ENCODE results near the gene DYNC2LI1. TPM values are rescaled to one million over a fixed set of nuclear protein-coding genes. Genes with fewer than 3 reads are reported as not detected.

Gene DYNC2LI1
- total and polyA plus RNA-seq, 5 experiments from 2014 or later, result 4.9 to 6.7 (median 5.8) TPM

DNA sequence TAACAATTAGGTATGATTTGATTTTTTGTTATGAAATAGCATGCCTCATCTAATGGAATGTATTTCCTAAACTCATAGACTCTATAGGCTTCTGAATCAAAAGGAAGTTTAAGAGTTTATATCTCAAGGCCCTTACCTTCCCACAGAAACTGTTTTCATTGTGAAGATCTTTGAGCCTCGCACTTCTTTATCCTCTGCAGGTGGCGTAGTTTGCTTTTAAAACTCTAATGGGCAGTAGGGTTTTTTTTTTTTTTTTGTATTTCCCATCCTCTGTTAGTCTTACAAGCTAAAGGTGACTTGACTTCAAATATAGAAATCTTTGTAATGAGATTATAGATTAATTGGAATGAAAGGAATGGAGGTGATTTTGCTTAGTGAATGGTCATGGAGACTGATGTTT is 28.3 kb downstream of the DYNC2LI1 start:
- peaks cover 0 to 19% (median 12%) of the 10 kb centered on the region in 3 donors for H3K36me3 Mint-ChIP-seq
- POLR2A ChIA-PET, result no interaction called here
- no peak for ATAC-seq
- no peaks in the 10 kb centered on the region for H3K9me3 Mint-ChIP-seq
- H3K27ac Mint-ChIP-seq, result no peak overlapping the region
- no peaks in the 10 kb centered on the region for H3K4me1 Mint-ChIP-seq
- H3K27me3 Mint-ChIP-seq, result no peaks in the 10 kb centered on the region
- DNase-seq, result no peak
- no peak overlapping the region for H3K4me3 Mint-ChIP-seq

DNA sequence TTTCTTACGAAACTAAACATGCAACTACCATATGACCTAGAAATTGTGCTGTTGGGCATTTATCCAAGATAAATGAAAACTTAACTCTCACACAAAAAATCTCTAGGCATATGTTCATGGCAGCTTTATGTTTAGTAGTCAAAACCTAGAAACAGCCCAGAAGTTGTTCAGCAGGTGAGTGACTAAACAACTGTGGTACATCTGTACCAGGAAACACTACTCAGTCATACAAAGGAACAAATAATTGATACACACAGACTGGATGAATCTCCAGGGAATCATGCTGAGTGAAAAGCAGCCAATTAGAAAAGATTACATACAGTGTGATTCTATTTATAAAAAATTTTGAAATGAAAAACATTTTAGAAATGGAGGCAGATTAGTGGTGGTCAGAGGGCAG is 29.3 kb downstream of the DYNC2LI1 start:
- Mint-ChIP-seq H3K4me1 (no peaks in the 10 kb centered on the region), H3K27ac (no peak overlapping the region), H3K4me3 (no peak overlapping the region), H3K9me3 (no peaks in the 10 kb centered on the region), H3K27me3 (no peaks in the 10 kb centered on the region), H3K36me3 (peaks cover 0 to 25% (median 14%) of the 10 kb centered on the region in 3 donors)
- DNase-seq (no peak), ATAC-seq (no peak)
- POLR2A ChIA-PET, result no interaction called here

DNA sequence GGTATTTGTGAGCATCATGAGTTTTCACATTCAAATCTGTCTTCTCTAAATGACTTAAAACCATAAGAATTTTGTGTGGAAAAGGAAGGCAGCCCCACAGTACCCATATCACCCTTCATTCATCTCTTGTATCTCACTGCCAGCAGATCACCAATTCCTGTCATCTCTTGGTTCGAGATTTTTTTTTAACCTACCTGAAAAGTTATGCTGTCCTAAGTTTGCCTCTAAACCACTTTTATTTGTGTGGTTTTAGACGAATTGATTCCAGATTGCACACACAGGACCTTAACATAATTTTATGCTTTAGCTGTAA is 32.8 kb downstream of the DYNC2LI1 start:
- Mint-ChIP-seq H3K9me3 (no peaks in the 10 kb centered on the region), H3K4me3 (no peak overlapping the region), H3K27me3 (no peaks in the 10 kb centered on the region), H3K27ac (no peak overlapping the region), H3K36me3 (peaks cover 0 to 23% (median 17%) of the 10 kb centered on the region in 3 donors), H3K4me1 (no peaks in the 10 kb centered on the region)
- POLR2A ChIA-PET, result no interaction called here
- no peak for ATAC-seq
- DNase-seq, result no peak

DNA sequence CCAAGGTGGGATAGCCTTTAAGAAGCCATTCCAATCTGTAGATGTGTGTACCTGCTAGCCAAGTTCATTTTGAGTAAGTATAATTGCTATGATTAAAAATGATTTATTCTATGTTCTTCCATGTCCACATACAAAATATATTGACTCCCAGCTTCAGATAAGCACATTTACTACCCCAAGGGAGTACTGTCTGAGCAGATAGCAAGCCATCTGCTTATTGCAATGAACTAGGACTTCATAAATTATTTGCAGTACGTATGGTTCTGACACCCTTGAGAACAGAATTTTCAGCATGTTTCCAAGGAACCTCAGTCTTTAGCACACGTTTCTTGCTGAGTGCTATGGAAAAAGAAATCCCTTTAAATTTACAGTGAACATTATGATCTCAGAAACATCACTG is 36.6 kb downstream of the DYNC2LI1 start:
- H3K4me1 Mint-ChIP-seq, result peaks cover 0 to under 1% (median 0%) of the 10 kb centered on the region in 4 donors
- H3K9me3 Mint-ChIP-seq, result peaks cover 0 to 3% (median 0%) of the 10 kb centered on the region in 9 donors
- no peak overlapping the region for H3K4me3 Mint-ChIP-seq
- ATAC-seq, result no peak
- POLR2A ChIA-PET, result no interaction called here
- no peak overlapping the region for H3K27ac Mint-ChIP-seq
- H3K36me3 Mint-ChIP-seq, result peaks cover 2 to 15% (median 13%) of the 10 kb centered on the region in 3 donors
- DNase-seq, result no peak
- H3K27me3 Mint-ChIP-seq, result no peaks in the 10 kb centered on the region

DNA sequence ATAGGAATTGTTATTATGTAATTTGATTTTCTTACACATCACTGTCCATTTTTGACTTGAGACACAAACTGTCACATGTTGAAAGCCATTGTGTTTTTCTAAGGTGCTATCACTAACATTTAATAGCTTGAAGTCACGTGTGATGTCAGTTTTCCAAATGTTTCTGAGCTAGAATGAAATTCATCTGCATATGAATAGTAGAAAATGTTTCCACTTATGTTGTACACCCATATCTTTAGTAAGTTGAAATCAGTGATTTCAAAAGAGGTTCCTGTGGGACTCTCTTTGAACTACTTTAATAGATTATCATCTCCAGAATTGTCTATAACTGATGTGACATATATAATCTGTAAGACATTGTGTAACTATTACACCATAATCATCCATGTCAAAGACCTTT is 37.0 kb downstream of the DYNC2LI1 start:
- ATAC-seq, result no peak
- DNase-seq, result no peak
- Mint-ChIP-seq H3K4me1 (peaks cover 0 to 3% (median 0%) of the 10 kb centered on the region in 4 donors), H3K9me3 (peaks cover 0 to 7% (median 0%) of the 10 kb centered on the region in 9 donors), H3K27me3 (no peaks in the 10 kb centered on the region), H3K27ac (no peak overlapping the region), H3K4me3 (no peak overlapping the region), H3K36me3 (peaks cover 5 to 14% (median 11%) of the 10 kb centered on the region in 3 donors)
- POLR2A ChIA-PET, result no interaction called here

DNA sequence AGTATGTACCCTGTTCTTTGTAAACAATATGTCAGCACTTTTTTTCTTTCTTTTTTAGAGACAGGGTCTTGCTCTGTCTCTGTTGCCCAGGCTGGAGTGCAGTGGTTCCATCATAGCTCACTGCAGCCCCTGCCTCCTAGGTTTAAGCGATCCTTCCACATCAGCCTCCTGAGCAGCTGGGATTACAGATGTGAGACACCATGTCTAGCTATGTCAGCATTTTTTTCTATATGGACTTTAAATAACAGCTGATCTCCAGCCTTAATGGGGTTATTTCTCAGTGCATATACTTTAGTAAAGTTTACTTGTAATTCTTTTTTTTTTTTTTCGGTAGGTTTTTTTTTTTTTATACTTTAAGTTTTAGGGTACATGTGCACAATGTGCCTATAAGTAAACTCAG is 38.2 kb downstream of the DYNC2LI1 start:
- H3K27me3 Mint-ChIP-seq, result no peaks in the 10 kb centered on the region
- no peak overlapping the region for H3K4me3 Mint-ChIP-seq
- peaks cover 0 to 15% (median 0%) of the 10 kb centered on the region in 9 donors for H3K9me3 Mint-ChIP-seq
- H3K4me1 Mint-ChIP-seq, result peaks cover 0 to 3% (median 0%) of the 10 kb centered on the region in 4 donors
- ATAC-seq (no peak), DNase-seq (no peak)
- POLR2A ChIA-PET, result no interaction called here
- H3K27ac Mint-ChIP-seq, result no peak overlapping the region
- H3K36me3 Mint-ChIP-seq, result peaks cover 5 to 9% (median 7%) of the 10 kb centered on the region in 3 donors

DNA sequence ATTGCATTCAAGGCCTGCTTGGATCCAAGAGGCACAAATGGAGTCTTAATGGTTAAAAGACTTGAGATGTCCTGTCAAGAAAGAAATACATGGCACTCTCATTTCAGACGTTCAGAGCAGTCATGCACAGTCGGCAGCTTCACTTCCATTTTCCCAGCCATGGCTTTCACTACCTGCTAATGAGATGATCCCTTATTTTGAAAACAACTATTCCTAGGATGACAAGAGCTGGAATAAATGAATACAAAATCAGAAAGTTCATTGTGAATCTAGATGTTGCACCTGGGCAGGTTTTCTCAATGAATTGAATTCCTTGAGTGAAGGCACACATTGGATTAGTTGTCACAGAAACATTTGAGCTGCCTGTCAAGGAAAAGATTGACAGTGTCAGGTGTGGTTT is 39.1 kb downstream of the DYNC2LI1 start:
- Mint-ChIP-seq H3K27ac (no peak overlapping the region), H3K36me3 (peaks cover 3 to 5% (median 5%) of the 10 kb centered on the region in 3 donors), H3K4me1 (peaks cover 0 to 3% (median 0%) of the 10 kb centered on the region in 4 donors), H3K4me3 (no peak overlapping the region), H3K9me3 (peaks cover 0 to 15% (median 0%) of the 10 kb centered on the region in 9 donors), H3K27me3 (no peaks in the 10 kb centered on the region)
- no peak for ATAC-seq
- no peak for DNase-seq
- POLR2A ChIA-PET, result no interaction called here

DNA sequence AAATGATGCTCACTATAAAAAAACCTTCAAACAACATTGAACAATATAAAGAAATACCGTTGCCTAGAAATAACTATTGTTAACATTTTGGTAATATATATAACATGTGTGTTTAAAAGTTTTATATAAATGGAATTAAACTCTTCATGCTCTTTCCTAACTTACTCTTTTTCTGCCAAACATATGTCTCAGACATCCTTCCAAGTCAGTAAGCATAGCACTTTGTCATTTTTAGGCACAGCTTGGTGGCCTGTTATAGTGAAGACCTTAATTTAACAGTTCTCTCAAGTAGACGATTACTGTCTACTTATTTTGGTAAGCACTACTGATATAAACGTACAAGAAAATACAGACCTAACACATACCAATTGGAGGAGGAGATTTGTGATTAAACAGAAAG is 40.9 kb downstream of the DYNC2LI1 start:
- no peak overlapping the region for H3K4me3 Mint-ChIP-seq
- POLR2A ChIA-PET, result no interaction called here
- ATAC-seq (no peak), DNase-seq (no peak)
- peaks cover 0 to 15% (median 0%) of the 10 kb centered on the region in 9 donors for H3K9me3 Mint-ChIP-seq
- peaks cover 3 to 5% (median 5%) of the 10 kb centered on the region in 3 donors for H3K36me3 Mint-ChIP-seq
- H3K27me3 Mint-ChIP-seq, result no peaks in the 10 kb centered on the region
- H3K27ac Mint-ChIP-seq, result no peak overlapping the region
- peaks cover 0 to 3% (median 0%) of the 10 kb centered on the region in 4 donors for H3K4me1 Mint-ChIP-seq

DNA sequence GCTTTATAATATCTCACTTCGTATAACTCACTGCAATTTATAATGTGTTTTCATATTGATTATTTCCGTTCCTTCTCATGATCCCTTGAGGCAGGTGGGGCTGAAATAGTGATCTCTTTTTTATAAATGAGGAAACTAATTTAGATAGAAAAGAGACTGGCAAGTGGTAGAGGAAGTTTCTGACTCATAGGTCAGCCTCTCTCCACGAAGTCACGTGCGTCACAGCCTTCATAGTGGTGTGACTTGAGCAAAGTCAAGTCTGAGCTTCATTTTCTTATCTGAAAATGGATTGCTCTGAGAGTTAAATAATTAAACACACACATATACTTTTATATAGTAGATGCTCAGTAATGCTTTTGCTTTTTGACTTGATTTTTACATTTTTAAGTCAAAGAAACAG is 44.9 kb downstream of the DYNC2LI1 start:
- Mint-ChIP-seq H3K9me3 (peaks cover 0 to 15% (median 0%) of the 10 kb centered on the region in 9 donors), H3K36me3 (peaks cover 0 to 5% (median 2%) of the 10 kb centered on the region in 3 donors), H3K4me3 (no peak overlapping the region), H3K4me1 (peaks cover 0 to 3% (median 0%) of the 10 kb centered on the region in 4 donors), H3K27me3 (peaks cover 13 to 24% (median 15%) of the 10 kb centered on the region in 5 donors), H3K27ac (no peak overlapping the region)
- ATAC-seq (no peak), DNase-seq (no peak)
- POLR2A ChIA-PET, result no interaction called here

DNA sequence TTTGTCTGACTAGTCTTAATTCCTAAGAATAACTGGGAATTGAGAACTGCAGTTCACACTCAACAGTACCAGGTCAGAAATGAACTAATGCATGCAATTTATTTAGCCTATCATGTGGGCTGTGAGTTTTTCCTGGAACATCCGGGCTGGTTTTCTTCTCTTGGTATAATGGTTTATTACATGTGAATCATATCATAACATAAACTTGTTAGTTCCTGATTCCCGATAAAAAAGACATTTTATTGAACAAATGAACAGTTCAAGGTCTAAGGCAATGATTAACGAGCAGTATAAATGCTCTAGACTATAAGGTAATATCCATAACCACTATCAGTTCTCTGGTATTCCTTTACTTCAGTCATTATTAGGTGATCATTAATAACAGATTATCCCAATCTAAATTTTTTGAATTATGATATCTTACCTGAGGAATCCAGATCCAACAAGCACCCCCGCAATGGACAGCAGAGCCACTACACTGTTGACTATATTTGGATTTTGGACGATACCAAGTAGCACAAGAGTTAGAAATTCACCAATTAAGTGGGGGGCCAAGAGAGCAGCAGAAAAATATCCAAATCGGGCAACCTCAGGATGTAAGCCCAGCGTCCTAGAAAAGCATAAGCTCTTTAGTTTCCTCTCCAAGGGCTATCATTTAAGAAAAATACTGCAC is 45.8 kb downstream of the DYNC2LI1 start:
- peaks cover 0 to 5% (median 2%) of the 10 kb centered on the region in 3 donors for H3K36me3 Mint-ChIP-seq

DNA sequence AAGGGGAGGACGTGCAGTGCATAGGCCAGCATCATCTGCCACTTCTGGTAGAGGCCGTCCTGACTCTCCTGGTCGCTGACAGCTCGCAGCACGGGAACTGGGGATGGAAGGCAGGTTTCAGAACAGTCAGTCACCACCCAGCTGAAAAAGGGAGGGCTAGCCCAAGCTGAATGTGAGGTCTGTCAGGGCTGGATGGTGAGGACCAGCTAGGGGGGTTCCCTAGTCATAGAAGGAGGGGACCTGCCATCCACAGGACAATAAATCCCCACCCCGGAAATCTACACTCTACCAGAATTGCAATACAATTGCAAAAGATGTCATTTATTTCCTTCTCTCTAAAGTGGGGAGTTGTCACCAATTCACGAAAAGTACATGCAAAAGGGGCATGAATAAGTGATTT is 49.0 kb downstream of the DYNC2LI1 start:
- POLR2A ChIA-PET, result no interaction called here
- H3K4me1 Mint-ChIP-seq, result no peaks in the 10 kb centered on the region
- no peak overlapping the region for H3K4me3 Mint-ChIP-seq
- DNase-seq (no peak), ATAC-seq (no peak)
- H3K9me3 Mint-ChIP-seq, result peaks cover 0 to 2% (median 0%) of the 10 kb centered on the region in 9 donors
- H3K27me3 Mint-ChIP-seq, result peaks cover 20 to 28% (median 20%) of the 10 kb centered on the region in 5 donors
- H3K36me3 Mint-ChIP-seq, result no peaks in the 10 kb centered on the region
- H3K27ac Mint-ChIP-seq, result no peak overlapping the region

More for the DNA sequence above, 45.8 kb downstream of the DYNC2LI1 start:
- Mint-ChIP-seq H3K9me3 (peaks cover 0 to 15% (median 0%) of the 10 kb centered on the region in 9 donors), H3K27me3 (peaks cover 14 to 24% (median 19%) of the 10 kb centered on the region in 5 donors), H3K4me3 (no peak overlapping the region), H3K4me1 (peaks cover 0 to 3% (median 0%) of the 10 kb centered on the region in 4 donors), H3K27ac (no peak overlapping the region)
- ATAC-seq, result no peak
- POLR2A ChIA-PET, result no interaction called here
- no peak for DNase-seq

DNA sequence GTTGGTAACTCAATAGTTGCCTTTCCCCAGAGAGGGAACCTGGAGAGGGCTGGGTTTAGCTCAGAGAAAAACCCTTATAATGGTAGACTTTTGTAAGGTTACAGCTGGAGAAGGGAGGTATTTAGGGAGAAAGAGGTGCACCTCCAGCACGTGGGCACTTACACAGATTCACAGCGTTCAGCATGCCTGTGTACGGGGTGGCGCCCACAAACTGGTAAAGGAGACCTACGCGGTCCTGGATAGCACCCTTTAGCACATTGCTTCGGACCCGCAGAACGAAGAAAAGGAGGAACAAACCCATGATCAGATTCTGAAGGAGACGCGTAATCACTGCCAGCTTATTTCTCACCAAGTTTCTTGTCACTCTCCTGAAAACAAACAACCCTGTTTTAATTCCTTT is 49.9 kb downstream of the DYNC2LI1 start:
- H3K4me1 Mint-ChIP-seq, result no peaks in the 10 kb centered on the region
- no peak overlapping the region for H3K4me3 Mint-ChIP-seq
- peaks cover 20 to 31% (median 22%) of the 10 kb centered on the region in 5 donors for H3K27me3 Mint-ChIP-seq
- no peak for ATAC-seq
- no peaks in the 10 kb centered on the region for H3K36me3 Mint-ChIP-seq
- POLR2A ChIA-PET, result no interaction called here
- no peak overlapping the region for H3K27ac Mint-ChIP-seq
- peaks cover 0 to 2% (median 0%) of the 10 kb centered on the region in 9 donors for H3K9me3 Mint-ChIP-seq
- no peak for DNase-seq

DNA sequence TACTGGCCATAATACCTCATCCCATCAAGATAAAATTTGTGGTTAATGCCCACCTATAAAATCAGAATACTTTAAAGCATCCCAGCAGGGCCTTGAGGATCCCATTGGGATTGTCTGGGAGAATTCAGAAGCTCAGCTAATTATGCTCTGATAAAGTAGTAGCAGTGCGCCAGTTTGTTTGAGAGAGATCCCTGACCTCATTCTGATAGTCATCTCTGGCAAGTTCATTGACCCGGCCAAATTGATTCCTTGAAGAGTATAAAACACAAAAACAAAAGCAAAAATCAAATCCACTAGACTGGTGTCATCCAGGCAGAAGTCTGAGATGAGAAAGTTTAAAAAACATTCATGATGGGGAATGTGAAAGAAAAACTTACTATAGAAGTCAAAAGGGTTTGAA is 50.7 kb downstream of the DYNC2LI1 start:
- H3K4me1 Mint-ChIP-seq, result no peaks in the 10 kb centered on the region
- peaks cover 0 to 2% (median 0%) of the 10 kb centered on the region in 9 donors for H3K9me3 Mint-ChIP-seq
- H3K27me3 Mint-ChIP-seq, result peaks cover 22 to 37% (median 24%) of the 10 kb centered on the region in 5 donors
- DNase-seq, result no peak
- H3K27ac Mint-ChIP-seq, result no peak overlapping the region
- H3K4me3 Mint-ChIP-seq, result no peak overlapping the region
- ATAC-seq, result no peak
- no peaks in the 10 kb centered on the region for H3K36me3 Mint-ChIP-seq
- POLR2A ChIA-PET, result no interaction called here
